Stimulated activated CD8-positive, alpha-beta memory T cell treated with anti-CD3 and anti-CD28 coated beads, Interleukin-7, amount 100 ng/mL, for 4 hours (primary cell): ENCODE data around the gene PDE10A.

Source experiments
- DNase-seq, 2 donors: peaks; one replicate each; pipeline ENCODE4 v3.0.0-alpha.2; 2020; ENCODE audit warnings: low read depth in 2 of 2

The PDE10A gene

DNA sequence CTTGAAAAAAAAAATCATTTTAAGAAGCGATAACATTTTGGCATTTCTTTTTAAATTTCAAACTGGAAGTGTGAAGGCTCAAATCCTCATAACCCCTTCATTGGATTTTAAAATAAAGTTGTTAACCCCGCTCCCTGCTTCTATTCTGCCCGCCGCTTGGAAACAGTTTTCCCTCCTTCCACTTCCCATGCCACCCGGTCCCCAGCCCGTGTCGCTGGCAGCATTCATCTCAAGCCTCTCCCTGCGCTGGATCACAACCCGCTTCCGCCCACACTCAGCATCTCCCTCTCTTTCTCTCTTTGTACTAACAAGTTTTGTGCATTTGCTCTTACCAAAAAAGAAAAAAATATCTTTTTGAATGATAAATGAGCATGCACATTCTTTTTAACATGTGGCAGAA is 15.4 kb upstream of the PDE10A start:
- DNase-seq, result no peak

DNA sequence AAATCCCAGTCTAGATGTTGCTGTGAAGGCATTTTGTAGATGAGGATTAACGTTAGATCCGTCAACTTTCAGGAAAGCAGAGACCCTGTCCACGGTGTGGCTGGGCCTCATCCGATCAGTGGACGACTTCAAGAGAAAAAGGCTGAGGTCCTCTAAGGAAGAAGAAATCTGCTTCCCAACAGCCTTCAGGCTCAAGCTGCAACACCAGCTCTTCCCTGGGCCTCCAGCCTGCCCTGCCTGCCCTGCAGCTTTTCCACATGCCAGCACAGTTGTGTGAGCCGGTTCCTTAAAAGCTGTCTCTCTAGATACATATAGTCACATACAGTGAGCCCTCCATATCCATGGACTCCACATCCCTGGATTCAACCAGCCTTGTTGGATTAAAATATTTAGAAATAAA is 14.1 kb upstream of the PDE10A start:
- no peak for DNase-seq

DNA sequence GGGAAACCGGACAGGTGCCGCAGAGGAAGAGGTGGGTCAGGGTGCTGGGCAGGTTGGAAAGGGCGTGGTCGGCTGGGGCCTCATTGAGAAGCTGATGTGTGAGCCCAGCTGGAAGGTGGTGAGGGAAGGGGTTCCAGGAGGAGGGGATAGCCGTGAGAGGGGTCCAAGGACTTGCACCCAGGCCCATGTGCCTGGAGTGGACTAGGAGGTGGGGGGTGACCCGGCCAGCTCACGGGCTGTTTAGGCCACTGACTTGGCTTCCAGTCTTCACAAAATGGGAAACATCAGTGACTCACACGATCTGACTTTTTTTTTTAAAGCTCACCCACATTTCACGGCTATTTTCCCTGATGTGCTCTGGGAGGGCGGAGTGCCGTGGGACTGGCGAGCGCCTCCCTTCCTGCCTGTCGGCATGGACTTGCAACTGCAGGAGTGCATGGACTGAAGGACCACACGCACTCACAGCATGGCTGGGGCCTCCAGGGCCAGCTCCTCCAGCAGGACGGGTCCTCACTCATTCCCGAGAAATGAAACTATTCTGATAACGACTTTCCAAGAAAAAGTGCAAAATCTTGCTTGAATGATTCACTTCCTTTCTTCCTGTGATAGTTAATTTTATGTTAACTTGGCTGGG is 13.5 kb upstream of the PDE10A start:
- DNase-seq, result no peak

DNA sequence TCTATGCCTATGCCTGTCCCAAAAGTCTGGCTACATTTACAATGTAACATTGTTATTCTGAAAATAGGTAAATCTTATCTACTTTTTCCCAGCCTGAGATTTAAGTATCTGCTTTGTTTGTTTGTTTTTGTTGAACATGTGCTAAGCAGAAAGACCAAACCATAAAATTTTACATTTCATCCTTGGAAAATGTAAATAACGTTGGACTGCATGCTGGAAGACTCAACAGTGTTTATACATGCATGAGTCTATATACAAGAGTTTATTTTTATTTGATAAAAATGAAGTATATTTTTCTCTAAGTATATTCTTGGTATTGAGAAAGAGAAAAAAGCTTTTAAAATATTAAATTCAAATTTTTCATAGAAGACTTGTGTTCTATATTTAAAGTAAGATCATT is 12.1 kb upstream of the PDE10A start:
- no peak for DNase-seq

DNA sequence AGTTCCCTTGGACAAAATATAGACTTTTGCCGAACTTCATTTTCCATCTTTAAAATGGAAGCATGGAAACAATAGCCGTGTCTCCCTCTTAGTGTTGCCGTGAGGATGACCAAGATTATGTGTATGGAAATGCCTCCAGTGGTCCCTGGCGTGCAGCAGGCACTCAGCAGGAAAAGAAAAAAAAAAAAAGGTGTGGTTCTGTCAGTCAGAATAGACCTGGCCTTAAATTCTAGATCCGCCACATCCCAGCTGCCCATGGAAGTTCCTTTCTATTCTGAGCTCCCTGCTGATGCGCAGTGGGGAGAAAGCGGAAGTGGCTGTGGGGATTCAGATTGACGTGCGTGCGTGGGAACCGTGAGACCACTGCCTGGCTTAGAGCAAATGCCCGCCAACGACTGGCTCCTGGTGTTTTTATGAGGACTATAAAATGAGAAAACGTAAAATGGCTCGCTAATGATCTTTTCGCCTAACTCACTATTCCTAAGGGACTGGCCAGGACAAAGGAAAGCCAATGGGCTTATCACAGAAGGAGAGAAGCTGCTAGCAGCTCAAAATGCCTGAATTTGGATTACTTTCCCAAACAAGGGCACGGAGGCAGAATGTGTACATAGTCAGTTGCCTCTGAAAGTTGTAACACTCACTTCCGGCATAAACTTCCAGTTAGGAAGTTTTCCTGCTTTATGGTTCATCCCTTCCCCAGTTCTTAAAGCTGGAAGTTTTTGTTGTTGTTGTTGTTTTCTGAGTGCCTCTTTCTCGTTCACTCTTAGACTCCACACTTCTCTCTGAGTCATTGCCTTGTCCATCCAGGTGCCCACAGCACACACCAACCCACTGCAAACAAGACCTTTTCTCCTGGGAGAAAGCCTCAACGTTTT is 11.4 kb upstream of the PDE10A start:
- no peak for DNase-seq

DNA sequence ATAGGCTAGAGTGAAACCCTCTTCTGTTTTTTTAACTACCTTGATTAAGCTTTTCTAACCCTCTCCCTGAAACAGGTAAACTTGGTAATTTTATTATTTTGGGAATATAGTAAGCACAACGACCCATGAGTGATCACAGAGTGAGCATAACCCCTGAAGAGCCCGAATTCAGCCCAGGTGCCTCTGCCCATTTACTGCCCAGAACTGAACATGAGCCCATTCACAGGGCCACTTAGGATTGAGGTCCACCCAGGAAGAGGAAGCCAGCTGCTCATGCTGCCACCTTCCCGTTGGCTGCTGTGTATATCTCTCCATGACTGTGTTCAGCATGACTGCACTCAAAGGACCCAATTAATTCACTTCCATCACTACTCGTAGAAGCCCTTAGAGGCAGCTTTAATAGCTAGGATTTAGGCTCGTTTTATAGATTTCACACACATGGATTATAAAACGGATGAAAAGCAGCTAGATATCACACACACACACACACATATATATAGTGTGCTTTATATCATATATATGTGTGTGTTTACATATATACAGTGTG is 8.3 kb upstream of the PDE10A start:
- no peak for DNase-seq

DNA sequence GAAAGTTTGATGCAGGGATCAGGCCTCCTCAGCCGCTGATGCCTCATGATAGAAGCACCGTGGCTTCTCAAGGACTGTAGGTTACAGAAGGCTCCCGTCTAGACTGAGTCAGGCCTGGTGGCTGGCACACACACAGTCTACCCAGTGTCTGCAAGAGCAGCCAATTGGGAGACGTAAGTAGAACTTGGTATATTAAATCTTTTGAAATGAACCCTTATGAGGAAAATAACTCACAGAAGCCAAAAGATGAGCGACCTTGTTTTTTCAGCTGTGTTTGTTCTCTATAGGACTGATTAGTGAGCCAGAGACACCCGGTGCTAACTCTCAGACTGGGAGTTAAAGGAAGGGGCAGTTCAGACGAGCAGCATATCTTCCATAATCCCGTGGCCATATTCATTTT is 5.9 kb upstream of the PDE10A start:
- no peak for DNase-seq

DNA sequence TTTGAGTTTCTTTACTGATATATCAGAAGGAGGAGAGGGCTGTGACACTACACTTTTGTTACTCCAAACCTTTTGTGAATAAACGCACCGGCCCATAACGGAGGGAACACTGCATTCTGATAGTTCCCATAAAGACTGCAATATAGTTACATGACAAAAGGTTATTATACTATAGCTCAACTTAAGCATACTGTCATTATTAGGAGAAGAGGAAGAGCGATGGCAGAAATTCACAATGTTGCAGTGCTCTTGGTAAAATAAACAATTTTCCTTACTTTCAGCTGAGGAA is 2.3 kb upstream of the PDE10A start:
- DNase-seq, result no peak

DNA sequence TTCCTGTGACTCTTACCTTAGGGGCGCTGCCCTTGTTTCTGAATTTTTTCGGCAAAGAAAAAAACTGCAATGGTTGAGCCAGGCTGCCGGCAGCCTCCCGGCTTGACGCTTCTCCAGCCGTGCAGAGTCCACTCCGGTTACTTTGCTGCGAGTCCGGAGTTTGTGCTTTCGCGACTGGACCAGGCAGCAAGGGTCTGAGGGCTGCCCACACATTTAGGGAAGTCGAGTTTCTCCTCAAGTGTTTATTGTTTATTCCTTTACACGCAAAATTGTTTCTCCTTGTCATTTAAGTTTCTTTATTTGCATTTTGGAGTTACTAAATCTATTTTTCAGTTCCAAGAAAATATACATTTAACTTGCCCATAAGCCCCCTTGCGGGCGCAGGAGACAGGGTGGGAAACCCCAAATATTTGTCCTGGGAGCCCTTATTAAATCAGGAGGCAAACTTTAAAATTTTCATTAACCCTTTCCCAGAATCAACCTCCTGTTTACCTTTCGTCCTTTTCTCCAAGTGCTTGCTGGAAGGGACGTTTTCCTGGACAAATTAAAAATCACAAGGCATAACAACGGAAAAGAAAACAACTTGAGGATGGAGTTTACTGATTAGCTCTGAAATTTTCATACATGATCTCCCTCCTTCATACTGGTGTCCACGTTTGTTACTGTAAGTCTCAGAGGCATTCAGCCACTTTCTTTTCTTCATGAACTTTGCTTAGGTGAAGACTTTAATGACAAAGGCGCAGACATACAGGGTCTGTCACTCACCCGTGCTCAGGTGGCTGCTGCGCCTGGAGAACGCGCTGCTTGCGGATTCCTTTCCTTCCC is 1.7 kb upstream of the PDE10A start:
- no peak for DNase-seq

DNA sequence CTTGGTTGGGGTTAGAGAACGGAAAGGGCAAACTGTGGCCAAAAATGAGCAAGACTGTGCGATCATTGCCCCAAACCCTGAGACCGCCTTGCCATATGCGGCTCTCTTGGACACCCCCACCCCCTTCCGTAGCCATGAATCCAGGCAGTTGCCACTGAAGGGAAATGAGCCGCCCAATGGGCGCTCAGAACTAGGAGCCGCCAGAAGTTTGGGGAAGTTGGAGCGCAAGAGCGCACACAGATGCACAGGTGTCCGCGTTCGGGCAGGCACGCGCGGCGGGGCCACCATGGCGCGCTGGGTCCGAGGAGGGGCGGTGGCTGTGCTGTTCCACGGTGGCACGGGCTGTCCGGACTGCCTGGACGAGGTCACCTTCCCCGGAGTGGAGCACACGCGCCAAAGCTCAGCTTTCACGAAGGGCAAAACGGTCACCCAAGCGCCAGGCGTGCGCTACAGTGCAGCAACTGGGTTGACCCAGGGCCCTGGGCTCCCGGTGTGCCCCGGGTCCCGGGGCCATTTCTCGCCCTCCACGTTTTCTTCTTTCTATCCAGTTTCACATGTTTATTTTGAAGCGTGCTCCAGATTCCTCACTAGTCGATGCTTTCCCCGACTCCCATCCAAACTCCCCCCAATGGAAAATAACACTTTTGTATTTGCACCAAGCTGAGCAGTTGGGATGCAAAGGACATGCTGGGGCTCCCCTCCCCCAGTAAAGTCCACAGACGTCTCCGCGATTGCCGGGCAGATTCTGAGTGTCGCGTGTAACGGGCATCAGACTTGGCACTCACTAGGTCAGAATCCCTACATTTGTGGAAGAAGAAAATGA is 906 bp upstream of the PDE10A start:
- DNase-seq, result no peak

DNA sequence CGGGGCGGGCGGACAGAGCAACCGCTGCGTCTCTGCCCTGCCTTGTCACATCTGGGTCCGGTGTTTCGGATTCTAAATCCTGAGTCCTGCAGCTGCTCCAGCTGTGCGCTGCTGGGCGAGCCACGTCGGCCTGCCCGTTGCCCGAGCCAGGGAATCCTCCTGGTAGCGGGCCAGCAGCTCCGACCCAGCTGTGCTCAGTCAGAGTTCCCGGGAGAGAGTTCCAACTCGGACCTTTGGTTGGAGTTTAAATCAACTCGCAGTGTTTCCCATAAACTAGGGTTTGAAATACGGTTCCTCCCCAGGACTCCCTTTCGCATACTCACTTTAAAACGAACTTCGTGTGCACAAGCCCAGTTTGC is 315 bp upstream of the PDE10A start:
- DNase-seq, result no peak

DNA sequence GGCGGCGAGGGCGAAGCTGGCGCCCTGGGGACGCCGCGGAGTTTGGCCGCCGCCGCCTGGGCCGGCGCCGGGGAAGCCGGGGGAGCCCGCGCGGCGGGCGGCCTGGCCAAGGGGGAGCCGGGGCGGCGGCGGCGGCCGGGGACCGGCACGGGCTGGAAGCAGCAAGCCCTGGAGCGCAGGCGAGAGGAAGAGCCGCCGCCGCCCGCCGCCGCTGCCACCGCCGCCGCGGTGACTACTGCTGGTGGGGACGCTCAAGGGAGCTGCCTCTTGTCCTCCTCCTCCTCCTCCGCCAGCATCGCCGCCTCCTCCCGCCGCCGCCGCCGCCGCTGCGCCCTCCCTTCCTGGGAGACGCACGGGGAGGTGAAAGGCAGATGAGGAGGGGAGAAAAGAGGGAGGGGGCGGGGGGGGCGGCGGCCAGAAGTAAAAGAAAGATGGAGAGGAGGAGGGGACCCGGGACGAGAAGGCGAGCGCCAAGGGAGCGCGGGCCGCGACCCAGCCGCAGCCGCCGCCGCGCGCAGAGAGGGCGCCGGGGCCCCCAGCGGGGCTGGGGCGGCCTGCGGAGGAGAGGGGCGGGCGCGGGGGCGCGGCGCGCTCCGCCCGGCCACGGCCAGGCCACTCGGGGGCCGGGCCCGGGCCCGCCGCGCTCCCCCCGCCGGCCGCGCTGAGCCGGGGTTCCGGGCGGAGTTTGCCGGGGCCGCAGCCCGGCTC is 846 bp downstream of the PDE10A start:
- DNase-seq, result no peak

DNA sequence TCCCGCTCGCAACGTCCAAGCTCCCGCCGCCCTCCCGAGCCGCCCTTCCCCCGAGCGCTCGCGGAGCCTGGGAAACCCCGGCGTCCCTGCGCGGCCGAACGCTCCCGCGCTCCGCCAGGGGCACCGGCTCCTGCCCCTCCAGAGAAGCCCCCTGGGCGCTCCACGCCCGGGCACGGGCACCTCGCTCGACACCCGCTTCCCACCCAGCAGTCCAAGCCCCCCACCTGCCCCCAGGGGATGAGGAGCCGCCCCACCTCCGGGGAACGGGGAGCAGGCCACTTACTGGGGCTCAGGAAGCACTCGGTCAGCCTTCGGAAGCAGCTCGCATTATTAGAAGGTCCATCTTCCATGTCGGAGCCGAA is 1.4 kb downstream of the PDE10A start:
- DNase-seq, result no peak

DNA sequence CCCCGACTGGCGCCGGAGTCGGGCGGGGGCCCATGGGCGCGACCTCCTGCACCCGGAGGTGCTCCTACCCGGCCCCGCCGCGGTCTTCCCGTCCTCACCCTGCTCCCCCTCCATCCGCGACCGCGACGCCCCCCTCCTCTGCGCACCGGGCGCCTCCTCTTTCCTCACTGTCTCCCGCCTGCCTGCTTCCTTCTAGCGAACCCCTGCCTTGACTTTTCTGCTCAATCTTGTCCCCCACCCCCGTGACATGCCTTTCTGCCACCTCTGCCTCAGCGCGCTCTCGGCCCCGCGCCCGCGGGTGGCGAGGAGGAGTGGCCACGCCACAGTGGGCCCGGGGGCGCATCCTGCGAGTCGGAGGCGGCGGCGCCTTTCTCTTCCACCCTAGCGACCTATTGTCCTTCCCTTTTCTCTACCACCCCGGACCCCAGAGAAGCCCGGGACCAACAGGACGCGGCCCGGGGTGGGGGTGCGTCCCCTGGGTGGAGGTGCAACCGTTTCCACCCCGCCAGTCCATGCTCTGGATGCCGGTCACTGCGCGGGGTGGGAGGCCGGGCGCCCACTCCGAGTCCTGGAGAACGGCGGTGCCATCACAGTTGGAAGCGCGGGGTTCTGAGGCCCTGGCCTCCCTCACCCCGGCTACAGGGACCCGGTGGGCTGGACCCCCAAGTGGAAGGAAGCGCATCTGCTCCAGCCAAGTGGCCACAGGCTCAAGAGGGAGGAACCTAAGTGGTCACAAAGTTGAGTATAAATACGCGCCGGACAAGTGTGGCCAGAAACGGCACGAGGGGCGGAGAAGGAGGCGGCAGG is 2.0 kb downstream of the PDE10A start:
- DNase-seq, result no peak

DNA sequence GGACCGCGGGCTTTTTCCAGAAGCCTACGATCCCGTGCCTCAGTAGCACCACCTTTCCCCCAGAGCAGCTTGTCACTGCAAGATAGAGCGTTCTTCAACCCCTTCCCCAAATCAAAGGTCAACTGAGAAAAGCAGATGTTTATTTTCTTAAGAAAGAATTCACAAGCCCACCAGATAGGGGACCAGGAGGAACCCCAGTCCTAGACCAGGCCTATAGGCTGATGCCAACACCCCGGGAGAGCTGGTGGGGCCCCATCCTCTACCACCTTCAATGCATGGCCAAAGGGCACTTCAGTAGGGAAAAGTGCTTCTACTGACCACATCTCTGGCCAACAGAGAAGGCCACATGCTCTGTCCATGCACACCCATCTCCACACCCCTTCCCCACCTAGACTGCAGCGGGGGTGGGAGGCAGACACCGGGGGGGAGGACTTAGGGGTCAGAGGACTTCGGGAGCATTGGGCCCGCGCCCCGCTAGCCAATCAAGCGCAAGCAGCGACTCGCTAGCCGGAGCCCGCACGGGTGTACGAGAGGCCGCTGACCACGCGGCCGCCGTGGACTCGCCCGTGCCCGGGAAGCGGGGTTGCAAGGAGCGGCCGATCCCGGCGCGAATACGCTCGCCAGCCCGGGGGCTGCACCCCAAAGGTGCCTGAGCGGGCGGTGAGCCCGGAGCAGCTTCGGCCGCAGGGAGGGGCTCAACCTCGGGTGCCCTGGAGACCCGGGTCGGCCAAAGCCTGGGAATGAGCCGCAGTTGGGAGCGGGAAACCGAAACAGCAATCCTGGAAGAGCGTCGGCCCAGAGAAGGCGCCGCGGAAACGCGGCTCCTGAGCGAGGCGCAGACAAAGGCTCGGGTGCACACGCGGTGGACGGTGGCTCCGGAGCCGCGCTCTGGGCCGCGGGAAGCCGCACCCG is 2.8 kb downstream of the PDE10A start:
- no peak for DNase-seq

DNA sequence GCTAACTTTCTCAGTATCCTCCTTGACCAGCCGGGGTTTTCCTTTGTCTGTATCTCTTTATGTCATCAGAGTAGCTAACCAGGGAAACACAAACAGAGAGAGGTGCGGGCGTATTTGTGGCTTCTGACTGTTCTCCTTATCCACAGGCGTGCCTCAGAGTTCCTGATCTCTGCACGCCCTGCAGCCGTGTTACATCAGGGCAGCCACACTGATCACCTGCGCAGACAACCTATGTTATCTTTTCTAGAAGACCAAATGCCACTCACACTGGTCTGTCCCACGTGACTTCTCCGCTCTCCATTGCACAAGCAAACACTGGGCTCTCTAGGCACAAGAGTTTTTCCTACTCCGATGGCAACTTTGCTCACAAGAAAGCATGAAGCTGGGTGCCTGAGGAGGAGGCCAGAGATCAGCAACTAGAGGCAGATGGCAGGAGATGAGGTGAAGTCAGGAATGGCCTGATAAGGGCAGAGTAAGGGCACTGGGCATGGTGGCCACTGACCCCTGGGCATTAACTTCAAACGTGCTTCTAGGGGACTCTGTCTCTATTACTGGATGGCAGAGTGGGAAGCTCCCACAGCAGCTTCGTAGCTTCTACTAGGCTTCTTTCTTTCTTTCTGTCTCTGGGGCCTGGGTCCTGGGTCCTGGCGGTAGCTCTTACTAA is 4.5 kb downstream of the PDE10A start:
- DNase-seq, result no peak

DNA sequence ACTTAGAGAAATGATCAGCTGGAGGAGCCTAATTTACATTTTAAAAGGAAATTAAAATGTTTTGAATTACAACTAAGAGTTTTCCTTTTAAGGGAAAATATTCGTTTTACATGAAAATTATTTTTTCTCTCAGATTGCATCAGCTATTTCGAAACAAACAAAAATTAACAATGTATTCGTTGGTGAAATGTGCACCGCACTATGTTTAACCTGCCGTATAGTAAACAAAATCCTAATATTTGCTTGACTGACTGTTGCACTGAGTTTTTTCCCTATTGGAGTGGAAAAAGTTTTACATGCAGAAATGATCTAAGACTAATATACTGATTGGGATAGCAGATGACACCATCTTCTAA is 5.7 kb downstream of the PDE10A start:
- DNase-seq, result no peak

DNA sequence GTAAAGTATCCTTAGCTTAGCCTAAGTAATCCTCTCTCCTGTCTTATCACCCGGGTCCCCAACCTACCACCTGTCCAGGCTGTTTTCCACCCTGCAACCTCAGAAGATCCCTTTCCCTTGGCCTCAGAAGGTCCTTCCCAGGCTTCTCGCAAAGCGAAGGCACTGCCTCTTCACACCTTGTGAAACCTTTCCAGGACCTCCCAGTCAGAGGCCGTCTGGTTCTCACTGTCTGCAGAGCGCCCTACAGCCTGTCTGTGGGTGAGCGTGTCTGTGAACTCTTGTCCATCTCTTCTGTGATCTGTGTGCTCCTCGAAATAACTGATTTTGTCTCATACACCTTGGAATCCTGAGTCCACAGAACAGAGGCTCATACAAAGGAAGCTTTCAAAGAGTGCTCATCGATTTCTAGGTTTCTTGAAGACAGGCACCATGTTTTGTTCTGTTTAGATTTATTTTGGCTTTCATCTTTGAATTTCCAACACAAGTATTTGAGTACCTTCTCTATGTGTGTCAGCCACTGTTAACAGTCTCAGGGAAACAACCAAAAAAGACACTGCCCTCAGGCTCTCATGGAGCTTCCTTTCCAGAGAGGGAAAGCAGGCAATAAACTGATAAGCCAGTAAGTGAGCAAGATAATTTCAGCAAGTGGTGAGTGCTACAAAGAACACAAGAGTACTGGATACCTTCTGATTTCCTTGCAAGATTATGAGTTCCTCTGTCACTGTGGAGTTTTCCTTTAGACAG is 6.3 kb downstream of the PDE10A start:
- DNase-seq, result no peak
